HCT116 (cell line): Measurements from ENCODE around the gene ABHD5.

Source experiments
- CTCF ChIP-seq, 3 experiments: fragments of 200-600 bp in 1 of 3; sonication (generic) in 1 of 3; IDR thresholded peaks in 2 of 3; conservative IDR thresholded peaks in 1 of 3; 2 replicates each; pipeline ENCODE4 v1.5.1; 2012 to 2017; ENCODE audit warnings: low read depth in 2 of 3, low read length in 2 of 3, antibody characterized with exemption in 1 of 3, borderline replicate concordance in 1 of 3, control low read depth in 1 of 3, mild to moderate bottlenecking in 1 of 3, mixed read lengths in 1 of 3, mixed run types in 1 of 3, moderate library complexity in 1 of 3; ENCODE audit not compliant: insufficient read depth in 1 of 3
- EZH2 ChIP-seq: fragments of 200-600 bp; sonication (generic); IDR thresholded peaks from 2 replicates; pipeline ENCODE4 v1.6.1; 2017; ENCODE audit warnings: antibody characterized with exemption, mixed run types
- EZH2phosphoT487 ChIP-seq: fragments of 200-600 bp; IDR thresholded peaks from 2 replicates; pipeline ENCODE4 v1.6.1; 2018; ENCODE audit warnings: antibody characterized with exemption, borderline replicate concordance
- FOSL1 ChIP-seq: IDR thresholded peaks from 2 replicates; pipeline ENCODE4 v1.6.1; 2012; ENCODE audit warnings: low read depth
- JUND ChIP-seq: IDR thresholded peaks from 2 replicates; pipeline ENCODE4 v1.6.1; 2012

GRCh38 chr3:43707998-43708397 lies 17.3 kb downstream of the ABHD5 start:
- TF ChIP-seq FOSL1 (peak; percentile 94), CTCF (IDR thresholded peaks at IDR 0.05 in 2 of 3, conservative IDR thresholded peaks at IDR 0.05 in 1 of 3; ENCODE audit: borderline replicate concordance in 1 of 3, insufficient read depth in 1 of 3, low read depth in 2 of 3, low read length in 2 of 3) (no peak), JUND (peak; percentile 95), EZH2phosphoT487 (no peak), EZH2 (no peak)
